ENCODE results near the gene ETV6. TPM values are rescaled to one million over a fixed set of nuclear protein-coding genes. Genes with fewer than 3 reads are reported as not detected.
A peak's percentile ranks its signal among the peaks of the same experiment; 100 is the strongest.

ETV6 gene
- total RNA-seq, 2 donors from 2014 or later: 41.4 to 58.4 TPM

GRCh38 chr12:11777962-11778361, 128.5 kb downstream of the ETV6 start:
- Histone ChIP-seq H3K4me1 (ENCODE audit: control insufficient read depth in 1 of 2, low read depth in 2 of 2) (peaks cover 42 to 79% of the 10 kb centered on the region in 2 donors), H3K27me3 (replicated peaks; ENCODE audit: insufficient read depth) (no peaks in the 10 kb centered on the region), H3K4me3 (no peak overlapping the region), H3K36me3 (no peaks in the 10 kb centered on the region), H3K27ac (peak overlapping the region; percentile 80 to 83), H3K9me3 (no peaks in the 10 kb centered on the region)
- ATAC-seq (ENCODE audit: insufficient number of reproducible peaks, low FRiP score, low read depth) (no peak), DNase-seq (ENCODE audit: low spot score) (no peak)
- TF ChIP-seq CTCF (IDR thresholded peaks at IDR 0.05): no peak

GRCh38 chr12:11778713-11779685, 129.5 kb downstream of the ETV6 start:
- no peaks in the 10 kb centered on the region for H3K27me3 ChIP-seq (replicated peaks; ENCODE audit: insufficient read depth)
- TF ChIP-seq CTCF (IDR thresholded peaks at IDR 0.05): no peak
- peak overlapping the region; percentile 80 to 83 for H3K27ac ChIP-seq
- DNase-seq (ENCODE audit: low spot score) (no peak), ATAC-seq (ENCODE audit: insufficient number of reproducible peaks, low FRiP score, low read depth) (peak; percentile 83)
- H3K4me1 ChIP-seq (ENCODE audit: control insufficient read depth in 1 of 2, low read depth in 2 of 2): peaks cover 36 to 72% of the 10 kb centered on the region in 2 donors
- no peaks in the 10 kb centered on the region for H3K36me3 ChIP-seq
- H3K9me3 ChIP-seq: no peaks in the 10 kb centered on the region
- H3K4me3 ChIP-seq: peak overlapping the region; percentile 23

GRCh38 chr12:11780521-11781101, 131.1 kb downstream of the ETV6 start:
- TF ChIP-seq CTCF (IDR thresholded peaks at IDR 0.05): no peak
- Histone ChIP-seq H3K27me3 (replicated peaks; ENCODE audit: insufficient read depth) (no peaks in the 10 kb centered on the region), H3K27ac (peak overlapping the region; percentile 80 to 83), H3K36me3 (no peaks in the 10 kb centered on the region), H3K4me3 (no peak overlapping the region), H3K4me1 (ENCODE audit: control insufficient read depth in 1 of 2, low read depth in 2 of 2) (peaks cover 33 to 69% of the 10 kb centered on the region in 2 donors), H3K9me3 (no peaks in the 10 kb centered on the region)
- ATAC-seq (ENCODE audit: insufficient number of reproducible peaks, low FRiP score, low read depth) (no peak), DNase-seq (ENCODE audit: low spot score) (no peak)

GRCh38 chr12:11782914-11783420, 133.5 kb downstream of the ETV6 start:
- Histone ChIP-seq H3K9me3 (no peaks in the 10 kb centered on the region), H3K4me3 (no peak overlapping the region), H3K36me3 (no peaks in the 10 kb centered on the region), H3K27ac (no peak overlapping the region), H3K27me3 (replicated peaks; ENCODE audit: insufficient read depth) (no peaks in the 10 kb centered on the region), H3K4me1 (ENCODE audit: control insufficient read depth in 1 of 2, low read depth in 2 of 2) (peaks cover 42 to 78% of the 10 kb centered on the region in 2 donors)
- no peak for TF ChIP-seq CTCF (IDR thresholded peaks at IDR 0.05)
- DNase-seq (ENCODE audit: low spot score) (no peak), ATAC-seq (ENCODE audit: insufficient number of reproducible peaks, low FRiP score, low read depth) (no peak)

GRCh38 chr12:11785712-11786111, 136.2 kb downstream of the ETV6 start:
- no peak for DNase-seq (ENCODE audit: low spot score)
- Histone ChIP-seq H3K4me1 (ENCODE audit: control insufficient read depth in 1 of 2, low read depth in 2 of 2) (peaks cover 26 to 67% of the 10 kb centered on the region in 2 donors), H3K4me3 (no peak overlapping the region), H3K27me3 (replicated peaks; ENCODE audit: insufficient read depth) (no peaks in the 10 kb centered on the region), H3K27ac (peak overlapping the region; percentile 23 to 56), H3K9me3 (no peaks in the 10 kb centered on the region), H3K36me3 (no peaks in the 10 kb centered on the region)
- no peak for ATAC-seq (ENCODE audit: insufficient number of reproducible peaks, low FRiP score, low read depth)
- TF ChIP-seq CTCF (IDR thresholded peaks at IDR 0.05): no peak
